ENCODE measurements around the gene RANBP1.

The RANBP1 gene

DNA sequence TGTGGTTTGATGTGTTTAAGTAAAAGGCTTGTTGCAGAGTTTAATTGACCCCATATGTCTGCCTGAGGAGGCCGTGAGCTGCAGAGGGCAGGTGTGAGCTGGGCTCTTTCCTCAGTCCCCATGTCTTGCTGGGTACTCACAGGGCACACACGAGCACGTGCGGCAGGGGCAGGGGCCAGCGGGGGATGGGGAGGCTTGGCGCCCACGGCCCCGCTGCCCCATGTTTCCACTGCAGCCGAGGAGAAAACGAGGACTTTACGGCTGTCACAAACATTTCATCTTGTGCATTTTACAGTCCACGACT is 59.6 kb downstream of the RANBP1 start:
- no peak for DNase-seq

DNA sequence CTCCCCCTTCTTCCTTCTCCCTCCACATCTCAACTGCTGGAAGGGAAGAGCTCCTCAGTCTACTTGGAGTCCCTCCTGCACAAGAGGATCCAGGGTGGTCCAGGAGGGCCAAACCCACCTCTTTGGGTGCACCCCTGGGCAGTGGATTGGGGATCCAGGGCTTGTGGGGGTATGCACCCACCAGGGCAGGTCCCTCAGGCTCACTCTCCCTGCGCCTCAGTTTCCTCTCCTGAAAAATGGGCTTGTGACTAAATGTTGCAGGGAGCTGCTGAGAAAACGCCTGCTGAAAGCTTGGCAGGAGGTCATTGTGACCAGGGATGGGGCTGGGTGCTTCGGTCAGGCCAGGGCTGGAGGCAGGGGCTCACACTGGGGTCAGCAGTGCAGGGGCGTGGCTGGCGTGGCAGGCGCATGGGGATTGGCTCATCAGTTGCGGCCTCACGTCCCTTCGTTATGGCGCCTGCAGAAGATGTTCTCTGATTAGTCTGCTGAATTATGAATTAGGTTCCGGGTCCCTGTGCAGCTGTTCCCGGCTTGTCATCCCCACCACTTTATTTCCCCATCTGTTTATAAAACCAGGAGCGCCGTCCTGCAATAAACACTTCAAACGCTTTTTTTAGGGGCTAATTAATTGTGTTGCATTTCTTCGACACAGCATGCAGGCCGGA is 60.6 kb downstream of the RANBP1 start:
- no peak for DNase-seq

Data from T-helper 9 cell (primary cell).